A673 (cell line): ENCODE measurements around the gene CCBE1. TPM values are rescaled to one million over a fixed set of nuclear protein-coding genes. Genes with fewer than 3 reads are reported as not detected.

Experiments
- BruUV-seq: library from RNA; stranded (reverse); fragments of 400-500 nt; replicated peaks from 2 replicates; lab custom pipeline; 2021; lab: Mats Ljungman, UMichigan
- CTCF ChIA-PET: fragments of 300-600 bp; sonication (Branson Sonifier 250); formaldehyde crosslinking; loops from one replicate; lab custom pipeline; 2022; ENCODE audit warnings: antibody characterized with exemption; lab: Charles Lee
- POLR2A ChIA-PET: fragments of 300-600 bp; sonication (Branson Sonifier 250); formaldehyde crosslinking; loops from one replicate; lab custom pipeline; 2022; ENCODE audit warnings: antibody characterized with exemption; ENCODE audit not compliant: low non-redundant PET; lab: Charles Lee
- DNase-seq: peaks from one replicate; pipeline ENCODE4 v3.0.0-alpha.2; 2015; ENCODE audit warnings: low spot score
- H3K27ac ChIP-seq: fragments of 200-600 bp; sonication (generic); 2 replicates; pipeline ENCODE4 v1.5.1; 2016; ENCODE audit warnings: mixed run types, low read depth, mild to moderate bottlenecking, mixed read lengths, antibody characterized with exemption, low read length; ENCODE audit not compliant: poor library complexity, severe bottlenecking
- H3K27me3 ChIP-seq: fragments of 200-600 bp; sonication (generic); replicated peaks from 2 replicates; pipeline ENCODE4 v1.6.1; 2017; ENCODE audit warnings: mixed run types, low read depth, mild to moderate bottlenecking, mixed read lengths, antibody characterized with exemption, low read length; ENCODE audit not compliant: insufficient read depth, poor library complexity
- H3K36me3 ChIP-seq: fragments of 200-600 bp; sonication (generic); 2 replicates; pipeline ENCODE4 v1.6.1; 2016; ENCODE audit warnings: mixed run types, mild to moderate bottlenecking, mixed read lengths, antibody characterized with exemption, low read length; ENCODE audit not compliant: insufficient read depth, poor library complexity, severe bottlenecking
- H3K4me1 ChIP-seq: fragments of 200-600 bp; sonication (generic); 2 replicates; pipeline ENCODE4 v1.6.1; 2017; ENCODE audit warnings: mixed run types, mild to moderate bottlenecking, mixed read lengths, antibody characterized with exemption, low read length; ENCODE audit not compliant: insufficient read depth, poor library complexity, severe bottlenecking
- H3K4me3 ChIP-seq: fragments of 200-600 bp; sonication (generic); 2 replicates; pipeline ENCODE4 v1.5.1; 2016; ENCODE audit warnings: low read depth, mixed run types, mild to moderate bottlenecking, mixed read lengths, low read length; ENCODE audit not compliant: poor library complexity, severe bottlenecking
- H3K9me3 ChIP-seq: fragments of 200-600 bp; sonication (generic); 2 replicates; pipeline ENCODE4 v1.6.1; 2016; ENCODE audit warnings: mixed run types, low read depth, mild to moderate bottlenecking, mixed read lengths, antibody characterized with exemption, low read length; ENCODE audit not compliant: poor library complexity, severe bottlenecking
- EZH2 ChIP-seq: fragments of 200-600 bp; sonication (generic); IDR thresholded peaks from 2 replicates; pipeline ENCODE4 v1.6.1; 2017; ENCODE audit warnings: borderline replicate concordance, low read depth, mild to moderate bottlenecking, mixed read lengths, antibody characterized with exemption, low read length; ENCODE audit not compliant: poor library complexity, severe bottlenecking
- intact Hi-C: fragments of 100-400 bp; cut with micrococcal nuclease; formaldehyde crosslinking; loops from one replicate; pipeline ENCODE4 v1.10.0; 2022; ENCODE audit not compliant: unreplicated experiment
- total RNA-seq: library from RNA; stranded (reverse); gene quantifications from 2 replicates; pipeline ENCODE4 v1.2.3, GENCODE V29; 2021
- TF ChIP-seq, protein P1 (sequence below): fragments of 300-800, 200-600 bp; sonication (generic); conservative IDR thresholded peaks from 2 replicates; pipeline ENCODE4 v1.5.1; 2017; ENCODE audit warnings: low read depth, mild to moderate bottlenecking, antibody characterized with exemption, low read length, moderate library complexity, mixed read lengths

The CCBE1 gene
- total RNA-seq, 1 experiment from 2014 or later = not detected

GRCh38 chr18:59686260-59686659 is 11.0 kb downstream of the CCBE1 start:
- CTCF ChIA-PET = no interaction called here
- intact Hi-C loops = no loop called here
- no peak for TF ChIP-seq EZH2
- TF ChIP-seq, protein P1, sequence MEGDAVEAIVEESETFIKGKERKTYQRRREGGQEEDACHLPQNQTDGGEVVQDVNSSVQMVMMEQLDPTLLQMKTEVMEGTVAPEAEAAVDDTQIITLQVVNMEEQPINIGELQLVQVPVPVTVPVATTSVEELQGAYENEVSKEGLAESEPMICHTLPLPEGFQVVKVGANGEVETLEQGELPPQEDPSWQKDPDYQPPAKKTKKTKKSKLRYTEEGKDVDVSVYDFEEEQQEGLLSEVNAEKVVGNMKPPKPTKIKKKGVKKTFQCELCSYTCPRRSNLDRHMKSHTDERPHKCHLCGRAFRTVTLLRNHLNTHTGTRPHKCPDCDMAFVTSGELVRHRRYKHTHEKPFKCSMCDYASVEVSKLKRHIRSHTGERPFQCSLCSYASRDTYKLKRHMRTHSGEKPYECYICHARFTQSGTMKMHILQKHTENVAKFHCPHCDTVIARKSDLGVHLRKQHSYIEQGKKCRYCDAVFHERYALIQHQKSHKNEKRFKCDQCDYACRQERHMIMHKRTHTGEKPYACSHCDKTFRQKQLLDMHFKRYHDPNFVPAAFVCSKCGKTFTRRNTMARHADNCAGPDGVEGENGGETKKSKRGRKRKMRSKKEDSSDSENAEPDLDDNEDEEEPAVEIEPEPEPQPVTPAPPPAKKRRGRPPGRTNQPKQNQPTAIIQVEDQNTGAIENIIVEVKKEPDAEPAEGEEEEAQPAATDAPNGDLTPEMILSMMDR = no peak
- no peak overlapping the region for H3K27ac ChIP-seq
- BruUV-seq = no TSS peak
- DNase-seq = no peak
- H3K27me3 ChIP-seq = peaks cover 35% of the 10 kb centered on the region
- no peak overlapping the region for H3K4me3 ChIP-seq
- H3K36me3 ChIP-seq = no peaks in the 10 kb centered on the region
- POLR2A ChIA-PET = no interaction called here
- no peaks in the 10 kb centered on the region for H3K4me1 ChIP-seq
- no peaks in the 10 kb centered on the region for H3K9me3 ChIP-seq

- H3K27ac ChIP-seq = no peak overlapping the region
- BruUV-seq = no TSS peak
- POLR2A ChIA-PET = no interaction called here
- CTCF ChIA-PET = interaction anchor here (0.6 kb wide), 1 partner anchor 649 kb away, joined by 5 read pairs; no protein-coding TSS in a partner anchor
- no peak overlapping the region for H3K4me3 ChIP-seq
- H3K27me3 ChIP-seq = peaks cover 28% of the 10 kb centered on the region
- DNase-seq = no peak
- H3K36me3 ChIP-seq = no peaks in the 10 kb centered on the region
- H3K9me3 ChIP-seq = no peaks in the 10 kb centered on the region
- no peaks in the 10 kb centered on the region for H3K4me1 ChIP-seq
- intact Hi-C loops = no loop called here
- TF ChIP-seq EZH2 = no peak
- TF ChIP-seq, protein P1 = no peak
Measured at GRCh38 chr18:59685501-59685900, 11.7 kb downstream of the CCBE1 start.

GRCh38 chr18:59684777-59685176 is 12.4 kb downstream of the CCBE1 start:
- intact Hi-C loops = no loop called here
- POLR2A ChIA-PET = no interaction called here

More at GRCh38 chr18:59684777-59685176, 12.4 kb downstream of the CCBE1 start:
- H3K4me3 ChIP-seq = no peak overlapping the region
- no peak for TF ChIP-seq EZH2
- TF ChIP-seq, protein P1 = no peak
- DNase-seq = no peak
- no TSS peak for BruUV-seq
- no peak overlapping the region for H3K27ac ChIP-seq
- H3K4me1 ChIP-seq = no peaks in the 10 kb centered on the region
- CTCF ChIA-PET = interaction anchor here (0.6 to 0.7 kb wide), 2 partner anchors 12 to 648 kb away, joined by 4 to 5 read pairs; partner anchors contain the start of gene CCBE1
- no peaks in the 10 kb centered on the region for H3K36me3 ChIP-seq
- H3K9me3 ChIP-seq = no peaks in the 10 kb centered on the region
- peaks cover 21% of the 10 kb centered on the region for H3K27me3 ChIP-seq
